MM.1S (cell line): ENCODE results near the gene R3HDML.

ENCODE experiments used
- DNase-seq: peaks from one replicate; pipeline ENCODE4 v3.0.0-alpha.2; 2015
- H2AFZ ChIP-seq: fragments of 300-600 bp; sonication (generic); 2 replicates; pipeline ENCODE4 v1.6.0; 2016; ENCODE audit warnings: antibody characterized with exemption, low read length
- H3F3A ChIP-seq: fragments of 300-600 bp; sonication (generic); 2 replicates; pipeline ENCODE4 v1.6.1; 2016; ENCODE audit warnings: mild to moderate bottlenecking, antibody characterized with exemption, low read length, moderate library complexity, mixed read lengths; ENCODE audit not compliant: insufficient read depth
- H3K27ac ChIP-seq: fragments of 300-600 bp; sonication (generic); 2 replicates; pipeline ENCODE4 v1.5.1; 2016; ENCODE audit warnings: mild to moderate bottlenecking, low read length
- H3K27me3 ChIP-seq: fragments of 300-600 bp; sonication (generic); replicated peaks from 2 replicates; pipeline ENCODE4 v1.6.0; 2016; ENCODE audit warnings: low read length; ENCODE audit not compliant: insufficient read depth
- H3K36me3 ChIP-seq: fragments of 300-600 bp; sonication (generic); replicated peaks from 2 replicates; pipeline ENCODE4 v1.6.1; 2016; ENCODE audit warnings: mild to moderate bottlenecking, low read length, mixed read lengths; ENCODE audit not compliant: insufficient read depth
- H3K4me1 ChIP-seq: fragments of 300-600 bp; sonication (generic); 2 replicates; pipeline ENCODE4 v1.6.1; 2016; ENCODE audit warnings: low read length, mixed read lengths
- H3K4me2 ChIP-seq: fragments of 300-600 bp; sonication (generic); 2 replicates; pipeline ENCODE4 v1.6.0; 2016; ENCODE audit warnings: low read depth, low read length
- H3K4me3 ChIP-seq: fragments of 300-600 bp; sonication (generic); 2 replicates; pipeline ENCODE4 v1.5.1; 2016; ENCODE audit warnings: low read length, mixed read lengths
- H3K79me2 ChIP-seq: fragments of 300-600 bp; sonication (generic); 2 replicates; pipeline ENCODE4 v1.6.1; 2016; ENCODE audit warnings: mixed run types, low read length, mixed read lengths
- H3K9ac ChIP-seq: fragments of 300-600 bp; sonication (generic); 2 replicates; pipeline ENCODE4 v1.6.1; 2016; ENCODE audit warnings: low read length, mixed read lengths
- H3K9me2 ChIP-seq: fragments of 300-600 bp; sonication (generic); replicated peaks from 2 replicates; pipeline ENCODE4 v1.6.1; 2016; ENCODE audit warnings: mild to moderate bottlenecking, low read length, mixed read lengths; ENCODE audit not compliant: insufficient read depth
- H3K9me3 ChIP-seq: fragments of 300-600 bp; sonication (generic); replicated peaks from 2 replicates; pipeline ENCODE4 v1.6.1; 2016; ENCODE audit warnings: mild to moderate bottlenecking, low read length, mixed read lengths; ENCODE audit not compliant: insufficient read depth
- H4K20me1 ChIP-seq: fragments of 300-600 bp; sonication (generic); 2 replicates; pipeline ENCODE4 v1.6.1; 2016; ENCODE audit warnings: mild to moderate bottlenecking, low read length, moderate library complexity, mixed read lengths; ENCODE audit not compliant: insufficient read depth
- CTCF ChIP-seq: fragments of 300-600 bp; sonication (generic); IDR thresholded peaks from 2 replicates; pipeline ENCODE4 v1.5.1; 2016; ENCODE audit warnings: antibody characterized with exemption, low read length, mixed read lengths
- EZH2 ChIP-seq: fragments of 300-600 bp; sonication (generic); optimal IDR thresholded peaks from 2 replicates; pipeline ENCODE3; 2017; ENCODE audit warnings: low read depth, mild to moderate bottlenecking, antibody characterized with exemption, low read length, mixed read lengths
- EZH2phosphoT487 ChIP-seq: fragments of 300-600 bp; sonication (generic); IDR thresholded peaks from 2 replicates; pipeline ENCODE4 v1.6.1; 2018; ENCODE audit warnings: antibody characterized with exemption, low read length

R3HDML gene

GRCh38 chr20:44304383-44304782, 32.5 kb upstream of the R3HDML start:
- no peak overlapping the region for H3K4me2 ChIP-seq
- H2AFZ ChIP-seq, result no peak overlapping the region
- no peaks in the 10 kb centered on the region for H3F3A ChIP-seq
- no peaks in the 10 kb centered on the region for H3K9me3 ChIP-seq
- DNase-seq, result no peak
- no peaks in the 10 kb centered on the region for H3K9me2 ChIP-seq
- TF ChIP-seq CTCF (no peak), EZH2 (no peak), EZH2phosphoT487 (no peak)
- no peak overlapping the region for H3K4me3 ChIP-seq
- no peak overlapping the region for H3K27ac ChIP-seq
- no peaks in the 10 kb centered on the region for H3K4me1 ChIP-seq
- no peaks in the 10 kb centered on the region for H4K20me1 ChIP-seq
- H3K36me3 ChIP-seq, result no peaks in the 10 kb centered on the region
- peaks cover 11% of the 10 kb centered on the region for H3K79me2 ChIP-seq
- no peak overlapping the region for H3K9ac ChIP-seq
- H3K27me3 ChIP-seq, result no peaks in the 10 kb centered on the region

- Histone ChIP-seq H3F3A (no peaks in the 10 kb centered on the region), H3K79me2 (peaks cover 26% of the 10 kb centered on the region), H3K27ac (no peak overlapping the region), H3K36me3 (no peaks in the 10 kb centered on the region), H3K4me2 (no peak overlapping the region), H2AFZ (no peak overlapping the region), H3K9ac (no peak overlapping the region), H3K4me1 (no peaks in the 10 kb centered on the region), H3K9me2 (no peaks in the 10 kb centered on the region), H3K27me3 (no peaks in the 10 kb centered on the region), H3K4me3 (no peak overlapping the region), H4K20me1 (no peaks in the 10 kb centered on the region), H3K9me3 (no peaks in the 10 kb centered on the region)
- TF ChIP-seq CTCF (no peak), EZH2 (no peak), EZH2phosphoT487 (no peak)
- DNase-seq, result no peak
These were observed 29.9 kb upstream of the R3HDML start for GRCh38 chr20:44306927-44307326.

GRCh38 chr20:44309763-44310663, 26.8 kb upstream of the R3HDML start:
- Histone ChIP-seq H3K9me2 (no peaks in the 10 kb centered on the region), H3K9ac (peak overlapping the region; percentile 85), H4K20me1 (no peaks in the 10 kb centered on the region), H3K27ac (peak overlapping the region; percentile 36; the same call in 1 of the 2 replicates), H3K4me1 (no peaks in the 10 kb centered on the region), H3K79me2 (peaks cover 26% of the 10 kb centered on the region), H3K27me3 (no peaks in the 10 kb centered on the region), H3K9me3 (no peaks in the 10 kb centered on the region), H3K36me3 (no peaks in the 10 kb centered on the region), H2AFZ (peak overlapping the region; percentile 93), H3K4me3 (peak overlapping the region; percentile 100), H3F3A (no peaks in the 10 kb centered on the region), H3K4me2 (peak overlapping the region; percentile 97)
- no peak for DNase-seq
- TF ChIP-seq EZH2 (no peak), EZH2phosphoT487 (no peak), CTCF (no peak)
